ENCODE results near the gene SMG1.
"Not testable (repeated sequence)": the region's sequence is repeated elsewhere in the genome, so short reads cannot be mapped to it uniquely, and the experiment has no call there.

DNA sequence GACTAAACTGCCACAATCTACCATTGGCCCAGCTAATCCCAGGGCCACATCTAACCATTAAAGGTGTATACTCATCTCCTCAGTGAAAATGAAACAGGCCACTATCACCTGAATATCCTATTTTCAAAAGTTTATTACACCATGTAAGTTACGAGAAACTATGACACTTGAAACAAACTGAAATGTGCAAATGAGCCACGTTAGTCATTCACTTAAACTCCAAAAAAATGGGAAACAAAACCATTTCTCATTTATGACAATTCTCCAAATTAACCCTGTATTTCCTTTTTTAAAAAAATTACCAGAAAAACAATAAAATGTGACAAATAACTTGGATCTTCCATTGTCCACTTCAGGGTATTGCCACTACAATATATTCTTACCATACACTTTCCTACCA, 41.8 kb downstream of the SMG1 start:
- not testable (repeated sequence) for TF ChIP-seq CTCF, POLR2A (IDR thresholded peaks at IDR 0.05)
